Measurements from ENCODE around the gene TOGARAM2.

Gene TOGARAM2

GRCh38 chr2:29033656-29034055 lies 52.6 kb downstream of the TOGARAM2 start:
- TF ChIP-seq CTCF (IDR thresholded peaks at IDR 0.05; ENCODE audit: control extremely low read depth, extremely low read depth, low read depth, missing control alignments), result no peak
- CTCF ChIA-PET, result interaction anchor here (1.7 kb wide), 1 partner anchor 12 kb away, joined by 5 read pairs; no protein-coding TSS in a partner anchor
- POLR2A ChIA-PET, result no interaction called here
- no peak for DNase-seq (ENCODE audit: extremely low spot score)

DNA sequence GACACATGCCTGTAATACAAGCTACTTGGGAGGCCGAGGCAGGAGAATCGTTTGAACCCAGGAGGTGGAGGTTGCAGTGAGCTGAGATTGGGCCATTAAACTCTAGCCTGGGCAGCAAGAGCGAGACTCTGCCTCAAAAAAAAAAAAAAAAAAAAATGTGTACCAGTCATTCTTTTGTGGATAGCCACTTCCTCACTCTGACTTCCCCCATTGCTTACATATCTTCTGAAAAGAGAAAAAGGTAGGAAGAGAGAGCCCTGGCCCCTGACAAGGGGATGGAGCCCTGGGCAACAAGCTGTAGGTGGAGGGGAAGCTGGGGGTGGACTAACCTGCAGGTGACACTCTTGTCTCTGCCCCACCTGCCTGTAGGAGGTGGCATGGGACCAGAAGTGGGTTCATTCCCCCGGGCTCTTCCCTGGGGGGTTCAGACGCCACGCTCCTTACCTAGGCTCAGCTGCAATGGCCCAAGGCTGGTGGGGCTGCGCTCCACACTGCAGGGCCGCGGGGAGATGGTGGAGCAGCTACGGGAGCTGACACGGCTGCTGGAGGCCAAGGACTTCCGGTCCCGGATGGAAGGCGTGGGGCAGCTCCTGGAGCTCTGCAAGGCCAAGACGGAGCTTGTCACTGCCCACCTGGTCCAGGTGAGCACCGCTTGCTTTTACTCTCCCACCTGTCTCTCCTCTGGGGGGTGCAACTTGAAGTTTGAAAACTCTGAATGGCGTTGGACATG lies 54.1 kb downstream of the TOGARAM2 start:
- no peak for DNase-seq (ENCODE audit: extremely low spot score)
- no peak for TF ChIP-seq CTCF (IDR thresholded peaks at IDR 0.05; ENCODE audit: control extremely low read depth, extremely low read depth, low read depth, missing control alignments)
- ChIA-PET POLR2A (no interaction called here), CTCF (interaction anchor here (1.0 to 1.7 kb wide), 3 partner anchors 8 to 11 kb away, joined by 3 to 5 read pairs (median 4); no protein-coding TSS in a partner anchor)

DNA sequence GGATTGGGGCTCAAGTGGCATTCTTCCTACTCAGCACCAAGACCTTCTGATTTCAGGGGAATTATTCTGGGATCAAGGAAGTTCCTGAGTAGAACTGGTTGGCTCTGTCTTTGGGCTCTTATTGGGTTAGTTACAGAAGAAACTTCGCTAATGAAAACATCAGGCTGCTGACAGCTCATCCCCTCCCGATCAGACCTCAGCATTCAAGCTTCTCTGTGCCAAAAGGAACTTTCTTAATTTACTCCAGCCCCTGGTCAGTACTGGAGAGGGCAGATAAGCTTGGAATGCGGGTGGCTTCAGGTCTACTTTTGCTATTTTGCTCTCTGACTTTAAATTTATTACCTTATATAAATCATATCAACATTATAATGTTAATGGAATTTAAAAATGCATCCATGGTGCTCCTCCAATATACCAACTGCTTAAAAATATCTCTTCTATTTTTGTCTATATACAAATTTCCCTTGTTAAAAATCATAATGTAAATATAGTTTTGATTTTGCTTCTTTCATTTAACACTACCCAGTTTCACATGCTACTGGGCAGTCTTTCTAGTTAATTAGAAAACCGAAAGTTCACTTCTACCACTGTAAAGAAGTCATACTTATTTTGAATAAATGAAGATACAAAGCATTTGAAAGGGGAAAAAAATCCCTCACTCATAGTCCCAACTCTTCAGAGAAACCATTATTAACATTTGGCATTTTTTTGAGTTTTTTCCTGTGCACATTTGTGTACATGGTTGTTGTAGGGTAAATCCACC lies 58.8 kb downstream of the TOGARAM2 start:
- CTCF ChIA-PET, result interaction anchor here (1.2 to 1.7 kb wide), 2 partner anchors 12 to 38 kb away, joined by 3 to 4 read pairs; no protein-coding TSS in a partner anchor
- POLR2A ChIA-PET, result no interaction called here
- TF ChIP-seq CTCF (IDR thresholded peaks at IDR 0.05; ENCODE audit: control extremely low read depth, extremely low read depth, low read depth, missing control alignments), result no peak
- no peak for DNase-seq (ENCODE audit: extremely low spot score)

DNA sequence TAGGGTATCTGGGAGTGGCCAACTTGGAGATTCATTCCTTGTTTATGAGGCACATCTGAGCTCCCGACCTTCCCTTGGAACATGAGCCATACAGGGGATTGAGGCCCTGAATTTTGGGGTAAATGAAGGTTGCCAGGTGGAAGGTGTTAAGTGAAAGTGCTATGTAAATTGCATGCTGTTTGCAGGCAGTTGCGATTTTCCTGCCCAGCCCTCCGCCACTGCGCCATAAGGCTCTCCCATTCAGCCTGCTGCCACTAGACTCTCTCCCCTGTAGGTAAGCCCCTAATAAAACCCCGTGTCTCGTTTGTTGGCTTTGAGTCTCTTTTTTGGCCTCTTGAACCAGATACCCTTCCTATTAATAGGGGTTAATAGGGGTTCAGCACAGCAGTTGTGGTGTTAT lies 59.5 kb downstream of the TOGARAM2 start:
- ChIA-PET POLR2A (no interaction called here), CTCF (interaction anchor here (1.2 kb wide), 1 partner anchor 21 kb away, joined by 3 read pairs; no protein-coding TSS in a partner anchor)
- no peak for TF ChIP-seq CTCF (IDR thresholded peaks at IDR 0.05; ENCODE audit: control extremely low read depth, extremely low read depth, low read depth, missing control alignments)
- DNase-seq (ENCODE audit: extremely low spot score), result no peak

DNA sequence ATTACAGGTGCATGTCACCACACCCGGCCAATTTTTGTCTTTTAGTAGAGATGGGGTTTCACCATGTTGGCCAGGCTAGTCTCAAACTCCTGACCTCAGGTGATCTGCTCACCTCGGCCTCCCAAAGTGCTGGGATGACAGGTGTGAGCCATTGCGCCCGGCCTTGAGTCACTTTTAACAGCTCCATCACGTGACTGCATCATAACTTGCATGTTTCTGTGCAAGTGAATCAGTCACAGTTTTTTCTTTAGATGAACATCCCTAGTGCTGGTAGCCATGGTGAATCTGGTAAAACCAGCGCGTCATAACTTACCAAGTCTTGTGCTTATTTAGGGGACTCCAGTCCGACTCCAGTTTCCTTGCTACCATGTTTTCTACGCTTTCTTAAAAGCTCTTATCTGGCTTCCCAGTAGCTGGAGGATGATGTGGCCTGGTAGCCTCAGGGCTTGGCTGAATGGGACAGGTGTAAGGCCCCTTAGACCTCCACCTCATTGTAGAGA lies 60.1 kb downstream of the TOGARAM2 start:
- no peak for TF ChIP-seq CTCF (IDR thresholded peaks at IDR 0.05; ENCODE audit: control extremely low read depth, extremely low read depth, low read depth, missing control alignments)
- DNase-seq (ENCODE audit: extremely low spot score), result no peak
- ChIA-PET POLR2A (no interaction called here), CTCF (interaction anchor here (1.1 to 1.2 kb wide), 2 partner anchors 10 to 21 kb away, joined by 3 to 4 read pairs; no protein-coding TSS in a partner anchor)

GRCh38 chr2:29042561-29043075 lies 61.5 kb downstream of the TOGARAM2 start:
- POLR2A ChIA-PET, result no interaction called here
- CTCF ChIA-PET, result interaction anchor here (0.9 to 1.1 kb wide), 2 partner anchors 17 to 87 kb away, joined by 3 read pairs; no protein-coding TSS in a partner anchor
- TF ChIP-seq CTCF (IDR thresholded peaks at IDR 0.05; ENCODE audit: control extremely low read depth, extremely low read depth, low read depth, missing control alignments), result no peak
- DNase-seq (ENCODE audit: extremely low spot score), result no peak
